GM12801 (cell line): ENCODE measurements around the gene NEK1.

ENCODE experiments used
- TF ChIP-seq, protein P1 (sequence below): IDR thresholded peaks from one replicate; pipeline ENCODE4 v1.5.1; 2011; ENCODE audit warnings: control low read depth; ENCODE audit not compliant: insufficient read length; ENCODE audit errors: extremely low read depth

Gene NEK1

DNA sequence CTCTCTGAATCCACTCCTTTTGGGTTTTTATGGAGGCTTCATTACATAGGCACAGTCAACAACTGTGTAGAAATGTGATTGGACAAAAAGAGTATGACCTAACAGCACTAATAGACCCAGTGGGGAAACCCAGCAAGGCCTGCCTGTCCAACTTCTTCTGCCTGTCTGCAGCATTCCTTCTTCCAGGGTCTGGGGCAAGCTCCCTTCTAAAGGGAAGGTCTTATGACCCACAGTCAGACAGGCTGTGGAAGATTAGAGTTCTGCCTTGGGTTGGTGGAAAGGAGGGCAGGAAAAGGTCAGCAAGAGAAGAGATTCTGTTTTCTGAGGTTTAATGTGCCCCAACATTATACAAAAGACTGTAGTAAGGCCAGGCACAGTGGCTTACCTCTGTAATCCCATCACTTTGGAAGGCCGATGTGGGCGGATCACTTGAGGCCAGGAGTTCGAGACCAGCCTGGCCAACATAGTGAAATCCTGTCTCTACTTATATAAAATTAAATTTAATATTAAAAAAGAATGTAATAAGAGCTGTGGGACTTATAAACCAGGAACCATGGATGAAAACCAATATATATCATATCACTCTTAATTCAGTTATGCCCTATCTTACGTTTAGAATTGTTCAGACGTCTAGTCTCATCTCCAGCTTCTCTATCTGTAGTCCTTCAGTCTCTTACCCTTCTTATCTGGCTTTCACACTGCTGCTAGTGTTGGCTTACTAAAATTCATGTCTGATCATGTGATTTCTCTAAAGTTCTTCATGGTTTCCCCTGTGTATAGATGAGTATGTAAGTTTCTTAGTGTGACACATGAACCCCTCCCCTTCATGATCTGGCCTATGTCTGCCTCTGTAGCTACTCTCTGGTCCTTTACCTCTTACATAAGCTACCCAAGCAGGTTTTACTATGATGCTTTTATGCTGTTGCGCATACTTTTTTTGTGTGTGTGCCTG, 14.2 kb upstream of the NEK1 start:
- TF ChIP-seq, protein P1, sequence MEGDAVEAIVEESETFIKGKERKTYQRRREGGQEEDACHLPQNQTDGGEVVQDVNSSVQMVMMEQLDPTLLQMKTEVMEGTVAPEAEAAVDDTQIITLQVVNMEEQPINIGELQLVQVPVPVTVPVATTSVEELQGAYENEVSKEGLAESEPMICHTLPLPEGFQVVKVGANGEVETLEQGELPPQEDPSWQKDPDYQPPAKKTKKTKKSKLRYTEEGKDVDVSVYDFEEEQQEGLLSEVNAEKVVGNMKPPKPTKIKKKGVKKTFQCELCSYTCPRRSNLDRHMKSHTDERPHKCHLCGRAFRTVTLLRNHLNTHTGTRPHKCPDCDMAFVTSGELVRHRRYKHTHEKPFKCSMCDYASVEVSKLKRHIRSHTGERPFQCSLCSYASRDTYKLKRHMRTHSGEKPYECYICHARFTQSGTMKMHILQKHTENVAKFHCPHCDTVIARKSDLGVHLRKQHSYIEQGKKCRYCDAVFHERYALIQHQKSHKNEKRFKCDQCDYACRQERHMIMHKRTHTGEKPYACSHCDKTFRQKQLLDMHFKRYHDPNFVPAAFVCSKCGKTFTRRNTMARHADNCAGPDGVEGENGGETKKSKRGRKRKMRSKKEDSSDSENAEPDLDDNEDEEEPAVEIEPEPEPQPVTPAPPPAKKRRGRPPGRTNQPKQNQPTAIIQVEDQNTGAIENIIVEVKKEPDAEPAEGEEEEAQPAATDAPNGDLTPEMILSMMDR = no peak

DNA sequence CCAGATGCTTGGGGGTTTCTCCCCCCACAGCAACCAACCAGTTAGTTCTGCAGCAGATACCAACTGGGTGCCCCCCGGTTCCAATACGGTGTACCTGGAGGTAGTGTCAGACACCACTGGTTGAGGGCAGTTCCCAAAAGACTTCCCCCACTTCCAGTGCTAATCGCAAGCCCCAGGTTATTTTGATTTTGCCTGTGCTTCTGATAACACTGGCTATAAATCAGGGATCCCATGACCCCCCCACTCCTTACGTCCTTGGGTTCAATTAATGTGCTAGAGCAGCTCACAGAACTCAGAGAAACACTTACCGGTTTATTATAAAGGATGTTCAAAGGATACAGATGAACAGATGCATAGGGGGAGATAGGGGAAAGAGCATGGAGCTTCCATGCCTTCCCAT, 13.5 kb upstream of the NEK1 start:
- TF ChIP-seq, protein P1 = no peak

DNA sequence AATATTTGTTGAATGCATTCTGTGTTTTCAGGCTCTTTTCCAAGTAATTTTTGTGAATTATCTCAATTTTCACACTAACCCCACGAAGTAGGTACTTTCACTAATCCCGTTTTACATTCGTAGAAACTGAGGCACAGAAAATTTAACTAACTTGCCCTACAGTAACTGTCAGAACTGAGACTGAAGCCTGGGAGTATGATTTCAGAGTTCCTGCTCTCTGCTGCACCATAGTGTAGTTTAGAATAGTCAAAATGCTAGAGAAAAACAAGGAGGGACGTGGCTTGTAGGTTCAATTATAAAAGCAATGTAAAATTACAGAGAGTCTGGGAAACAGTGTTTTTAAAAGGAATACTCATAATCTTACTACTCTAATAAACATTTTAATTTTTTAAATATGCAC, 10.2 kb upstream of the NEK1 start:
- TF ChIP-seq, protein P1 = no peak

DNA sequence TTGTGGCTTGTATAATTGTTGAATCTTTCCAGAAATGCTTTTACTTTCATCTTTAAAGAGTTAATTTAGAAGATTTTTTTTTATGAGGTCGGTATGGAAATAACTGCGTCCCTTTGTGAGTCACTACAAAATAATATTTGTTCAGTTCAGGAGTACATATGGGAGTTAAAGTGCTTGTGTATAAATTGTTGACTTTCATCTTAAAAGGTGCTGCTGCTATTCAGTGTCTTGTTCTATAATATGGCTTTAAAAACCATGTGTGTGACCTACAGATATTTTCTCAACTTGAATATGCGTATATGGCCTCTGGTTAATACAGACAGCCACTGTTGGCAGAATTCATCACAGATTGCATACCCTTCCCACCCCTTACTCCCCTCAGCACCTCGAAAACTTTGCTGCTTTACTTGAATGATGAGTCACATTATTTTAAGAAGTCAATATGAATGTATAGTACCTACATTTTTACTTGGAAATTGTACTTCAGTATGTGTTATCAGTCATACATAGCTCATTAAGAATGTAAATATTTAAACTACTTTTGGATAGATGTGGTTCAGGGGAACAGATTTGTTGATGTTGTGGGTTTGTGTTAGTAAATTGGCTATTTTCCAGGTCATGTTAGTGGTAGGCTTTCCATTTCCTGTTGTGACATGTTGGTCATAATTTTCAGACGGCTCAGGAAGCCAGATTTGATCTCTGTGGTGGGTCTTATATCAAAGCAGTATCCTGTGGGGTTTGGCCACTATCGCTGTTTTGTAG, 9.5 kb upstream of the NEK1 start:
- TF ChIP-seq, protein P1 = no peak

DNA sequence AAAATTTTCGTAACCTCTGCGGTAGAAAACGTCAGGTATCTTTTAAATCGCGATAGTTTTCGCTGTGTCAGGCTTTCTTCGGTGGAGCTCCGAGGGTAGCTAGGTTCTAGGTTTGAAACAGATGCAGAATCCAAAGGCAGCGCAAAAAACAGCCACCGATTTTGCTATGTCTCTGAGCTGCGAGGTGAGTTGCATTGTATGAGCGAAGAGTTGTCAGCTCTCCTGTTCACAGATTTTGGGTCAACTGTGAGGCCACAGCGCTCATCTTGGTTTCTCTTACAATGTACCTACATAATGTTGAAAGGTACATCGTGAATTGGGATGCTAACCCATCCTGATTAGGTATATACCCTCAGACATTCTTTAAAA, 8.5 kb upstream of the NEK1 start:
- TF ChIP-seq, protein P1 = no peak

DNA sequence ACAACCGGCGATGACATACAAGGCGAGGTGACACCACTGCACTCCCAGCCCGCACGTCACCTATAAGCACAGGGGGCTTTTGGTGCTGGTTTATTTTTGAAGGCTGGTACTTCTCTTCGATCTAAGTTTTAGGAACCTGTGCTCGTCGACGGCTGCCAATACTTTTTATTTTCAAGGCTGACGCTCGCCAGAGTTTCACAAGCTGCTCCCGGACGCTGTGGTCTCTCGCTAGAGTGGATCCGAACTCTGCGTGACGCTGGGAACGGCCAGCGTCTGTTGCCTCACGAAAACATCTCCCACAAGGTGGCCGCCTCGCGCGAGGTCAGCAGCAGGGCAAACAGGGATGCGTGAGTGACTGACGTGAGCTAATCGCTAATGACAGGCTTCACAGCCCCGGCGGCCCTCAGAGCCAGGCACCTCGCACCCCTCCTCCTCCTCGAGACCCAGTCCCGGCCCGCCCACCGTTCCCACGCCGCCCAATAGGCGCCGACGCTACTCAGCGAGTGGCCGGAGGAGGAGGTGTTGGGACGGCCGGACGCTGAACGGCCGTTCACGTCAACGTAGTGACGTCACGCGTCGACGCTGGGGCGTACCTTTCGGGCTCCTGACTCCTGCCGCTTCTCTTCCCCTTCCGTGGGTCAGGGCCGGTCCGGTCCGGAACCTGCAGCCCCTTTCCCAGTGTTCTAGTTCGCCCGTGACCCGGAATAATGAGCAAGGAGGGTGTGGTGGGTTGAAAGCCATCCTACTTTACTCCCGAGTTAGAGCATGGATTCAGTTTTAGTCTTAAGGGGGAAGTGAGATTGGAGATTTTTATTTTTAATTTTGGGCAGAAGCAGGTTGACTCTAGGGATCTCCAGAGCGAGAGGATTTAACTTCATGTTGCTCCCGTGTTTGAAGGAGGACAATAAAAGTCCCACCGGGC, 7.8 kb upstream of the NEK1 start, which contains the start of gene CLCN3:
TSS of gene CLCN3 (plus strand) at position 621 of the 922 bp plus-strand sequence. CDS start 15,351 bp downstream, outside the sequence.
- TF ChIP-seq, protein P1 = no peak
